ENCODE results near the gene STK32B. TPM values are rescaled to one million over a fixed set of nuclear protein-coding genes. Genes with fewer than 3 reads are reported as not detected.

Gene STK32B
- total and polyA plus RNA-seq, 12 donors: 0.12 to 0.68 (median 0.34) TPM

DNA sequence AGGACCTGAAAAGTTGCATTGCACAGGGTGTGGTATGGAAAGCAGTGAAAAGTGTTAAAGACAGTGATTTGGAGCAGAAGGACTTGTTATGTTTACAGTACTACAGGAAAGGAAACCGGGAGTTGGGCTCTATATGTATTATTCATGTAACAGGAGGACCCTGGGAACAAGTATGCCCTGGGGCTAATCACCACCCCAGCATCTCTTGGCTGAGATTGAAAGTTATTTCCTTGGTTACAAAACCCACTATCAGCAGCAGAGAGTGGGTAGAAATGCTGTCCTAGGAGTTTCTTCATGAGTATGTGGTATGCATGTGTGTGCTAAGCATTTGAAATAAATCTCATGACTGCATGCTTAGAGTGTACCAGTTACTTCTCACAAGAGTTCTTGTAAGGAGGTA is 46.9 kb downstream of the STK32B start:
- intact Hi-C loops (cut with DNase I): no loop called here
- no peaks in the 10 kb centered on the region for H3K4me1 ChIP-seq

GRCh38 chr4:5100336-5100735 is 49.1 kb downstream of the STK32B start:
- H3K9me3 ChIP-seq: peaks cover 0 to 13% (median 0%) of the 10 kb centered on the region in 11 donors
- H3K27me3 ChIP-seq: peaks cover 0 to 7% (median 0%) of the 10 kb centered on the region in 7 donors
- H3K4me3 ChIP-seq: no peak overlapping the region
- H3K36me3 ChIP-seq: no peaks in the 10 kb centered on the region
- ATAC-seq (no peak), DNase-seq (no peak)
- no peak overlapping the region for H3K27ac ChIP-seq
- H3K4me1 ChIP-seq: no peaks in the 10 kb centered on the region
- no peak for TF ChIP-seq CTCF (IDR thresholded peaks at IDR 0.05)
- intact Hi-C loops (cut with DNase I): no loop called here

More for the DNA sequence above, 46.9 kb downstream of the STK32B start:
- Histone ChIP-seq H3K4me3 (no peak overlapping the region), H3K27ac (no peak overlapping the region), H3K36me3 (no peaks in the 10 kb centered on the region), H3K27me3 (no peaks in the 10 kb centered on the region), H3K9me3 (peaks cover 0 to 13% (median 0%) of the 10 kb centered on the region in 11 donors)
- no peak for ATAC-seq
- WGBS, 2 donors: 35 to 60% methylated on average over 1 of the region's 1 CpG
- DNase-seq: no peak
- TF ChIP-seq CTCF (IDR thresholded peaks at IDR 0.05): no peak

DNA sequence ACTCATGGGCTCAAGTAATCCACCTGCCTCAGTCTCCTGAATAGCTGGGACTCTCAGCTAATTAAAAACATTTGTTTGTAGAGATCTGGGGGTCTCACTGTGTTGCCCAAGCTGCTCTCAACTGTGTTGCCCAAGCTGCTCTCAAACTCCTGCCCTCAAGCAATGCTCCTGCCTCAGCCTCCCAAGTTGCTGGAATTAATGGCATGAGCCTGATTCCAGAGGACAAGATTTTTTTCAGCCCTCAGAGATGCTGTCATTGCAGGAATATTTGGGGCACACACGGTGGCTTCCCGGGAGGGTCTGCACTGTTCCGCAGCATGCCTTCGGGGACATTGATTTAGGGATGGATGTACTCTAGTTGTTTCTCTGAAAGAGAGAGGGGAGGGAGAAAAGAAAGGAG is 49.7 kb downstream of the STK32B start:
- Histone ChIP-seq H3K27ac (no peak overlapping the region), H3K4me3 (no peak overlapping the region), H3K27me3 (peaks cover 0 to 7% (median 0%) of the 10 kb centered on the region in 7 donors), H3K9me3 (peaks cover 0 to 13% (median 0%) of the 10 kb centered on the region in 11 donors), H3K4me1 (no peaks in the 10 kb centered on the region), H3K36me3 (no peaks in the 10 kb centered on the region)
- WGBS, 2 donors: 72 to 82% methylated on average over 4 of the region's 4 CpGs
- ATAC-seq: no peak
- DNase-seq: no peak
- intact Hi-C loops (cut with DNase I): no loop called here
- TF ChIP-seq CTCF (IDR thresholded peaks at IDR 0.05): no peak

DNA sequence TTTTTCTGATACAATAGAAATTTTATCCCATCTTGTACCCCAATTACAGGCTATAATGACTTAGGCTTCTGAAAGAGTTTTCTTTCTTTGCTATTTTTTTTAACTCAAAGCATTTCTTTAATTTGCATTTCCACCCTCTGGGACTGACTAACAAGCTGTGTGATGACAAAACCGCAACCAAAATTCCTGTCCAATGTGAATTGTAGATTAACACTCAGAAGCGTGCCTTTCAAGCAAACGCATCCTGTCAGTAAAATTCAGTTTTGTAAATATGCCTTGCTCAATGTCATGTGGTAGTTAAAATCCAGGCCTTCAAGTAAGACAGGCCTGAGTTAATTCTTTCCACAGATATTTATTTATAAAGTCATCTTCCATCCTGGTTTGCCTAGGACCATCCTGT is 50.3 kb downstream of the STK32B start:
- 78 to 85% methylated on average over 3 of the region's 3 CpGs for WGBS, 2 donors
- intact Hi-C loops (cut with DNase I): no loop called here
- Histone ChIP-seq H3K27me3 (peaks cover 0 to 7% (median 0%) of the 10 kb centered on the region in 7 donors), H3K9me3 (peaks cover 0 to 13% (median 0%) of the 10 kb centered on the region in 11 donors), H3K4me3 (no peak overlapping the region), H3K27ac (no peak overlapping the region), H3K4me1 (no peaks in the 10 kb centered on the region), H3K36me3 (no peaks in the 10 kb centered on the region)
- no peak for TF ChIP-seq CTCF (IDR thresholded peaks at IDR 0.05)
- DNase-seq: no peak
- no peak for ATAC-seq

All from heart right ventricle (tissue), 16 donors.